OCI-LY1 (cell line): ENCODE results near the gene EID3.

Experiments used
- H2AFZ ChIP-seq: fragments of 200-600 bp; sonication (generic), shearing (Covaris generic); 2 replicates; pipeline ENCODE4 v1.6.0; 2014; ENCODE audit warnings: antibody characterized with exemption, mild to moderate bottlenecking, low read length
- H3F3A ChIP-seq: fragments of 200-600 bp; sonication (generic), shearing (Covaris generic); 2 replicates; pipeline ENCODE4 v1.6.0; 2014; ENCODE audit warnings: mild to moderate bottlenecking, antibody characterized with exemption, low read length, moderate library complexity; ENCODE audit not compliant: insufficient read depth
- H3K27ac ChIP-seq: fragments of 200-600 bp; sonication (generic); 2 replicates; pipeline ENCODE4 v1.5.1; 2014; ENCODE audit warnings: low read length, mixed run types, mild to moderate bottlenecking, low read depth; ENCODE audit not compliant: poor library complexity, severe bottlenecking
- H3K27me3 ChIP-seq: fragments of 200-600 bp; sonication (generic); 2 replicates; pipeline ENCODE4 v1.6.0; 2014; ENCODE audit warnings: antibody characterized with exemption, mild to moderate bottlenecking, low read length, moderate library complexity; ENCODE audit not compliant: insufficient read depth
- H3K36me3 ChIP-seq: fragments of 200-600 bp; sonication (generic); 2 replicates; pipeline ENCODE4 v1.6.1; 2014; ENCODE audit warnings: mild to moderate bottlenecking, antibody characterized with exemption, low read length, moderate library complexity, mixed read lengths; ENCODE audit not compliant: insufficient read depth
- H3K4me1 ChIP-seq: fragments of 200-600 bp; sonication (generic); 2 replicates; pipeline ENCODE4 v1.5.1; 2014; ENCODE audit warnings: mild to moderate bottlenecking, low read length, moderate library complexity; ENCODE audit not compliant: insufficient read depth, severe bottlenecking
- H3K4me2 ChIP-seq: fragments of 200-600 bp; sonication (generic), shearing (Covaris generic); 2 replicates; pipeline ENCODE4 v1.6.1; 2014; ENCODE audit warnings: low read length
- H3K4me3 ChIP-seq: fragments of 200-600 bp; sonication (generic); 2 replicates; pipeline ENCODE4 v1.5.1; 2014; ENCODE audit warnings: low read length, low read depth, mild to moderate bottlenecking, mixed read lengths; ENCODE audit not compliant: poor library complexity, severe bottlenecking
- H3K79me2 ChIP-seq: fragments of 200-600 bp; shearing (Covaris generic); 2 replicates; pipeline ENCODE4 v1.6.1; 2016; ENCODE audit warnings: mixed run types, low read length, mixed read lengths; ENCODE audit not compliant: insufficient read depth
- H3K9ac ChIP-seq: fragments of 200-600 bp; sonication (generic), shearing (Covaris generic); 2 replicates; pipeline ENCODE4 v1.6.1; 2014; ENCODE audit warnings: mild to moderate bottlenecking, low read length, mixed read lengths
- H3K9me2 ChIP-seq: fragments of 200-600 bp; sonication (generic), shearing (Covaris generic); 2 replicates; pipeline ENCODE4 v1.6.1; 2014; ENCODE audit warnings: low read depth, mild to moderate bottlenecking, low read length, mixed read lengths
- H3K9me3 ChIP-seq: fragments of 200-600 bp; shearing (Covaris generic); 2 replicates; pipeline ENCODE4 v1.6.1; 2014; ENCODE audit warnings: low read length, mixed read lengths
- H4K20me1 ChIP-seq: fragments of 200-600 bp; sonication (generic), shearing (Covaris generic); 2 replicates; pipeline ENCODE4 v1.6.0; 2016; ENCODE audit warnings: mild to moderate bottlenecking, low read length; ENCODE audit not compliant: insufficient read depth
- CTCF ChIP-seq: fragments of 200-600 bp; sonication (generic), shearing (Covaris generic); IDR thresholded peaks from 2 replicates; pipeline ENCODE4 v1.5.1; 2017; ENCODE audit warnings: mild to moderate bottlenecking, antibody characterized with exemption, low read length, moderate library complexity, mixed read lengths
- EZH2 ChIP-seq: fragments of 200-600 bp; sonication (generic), shearing (Covaris generic); IDR thresholded peaks from 2 replicates; pipeline ENCODE4 v1.8.0; 2017; ENCODE audit warnings: borderline replicate concordance, mixed run types, mild to moderate bottlenecking, antibody characterized with exemption, low read length, moderate library complexity, mixed read lengths

Gene EID3

DNA sequence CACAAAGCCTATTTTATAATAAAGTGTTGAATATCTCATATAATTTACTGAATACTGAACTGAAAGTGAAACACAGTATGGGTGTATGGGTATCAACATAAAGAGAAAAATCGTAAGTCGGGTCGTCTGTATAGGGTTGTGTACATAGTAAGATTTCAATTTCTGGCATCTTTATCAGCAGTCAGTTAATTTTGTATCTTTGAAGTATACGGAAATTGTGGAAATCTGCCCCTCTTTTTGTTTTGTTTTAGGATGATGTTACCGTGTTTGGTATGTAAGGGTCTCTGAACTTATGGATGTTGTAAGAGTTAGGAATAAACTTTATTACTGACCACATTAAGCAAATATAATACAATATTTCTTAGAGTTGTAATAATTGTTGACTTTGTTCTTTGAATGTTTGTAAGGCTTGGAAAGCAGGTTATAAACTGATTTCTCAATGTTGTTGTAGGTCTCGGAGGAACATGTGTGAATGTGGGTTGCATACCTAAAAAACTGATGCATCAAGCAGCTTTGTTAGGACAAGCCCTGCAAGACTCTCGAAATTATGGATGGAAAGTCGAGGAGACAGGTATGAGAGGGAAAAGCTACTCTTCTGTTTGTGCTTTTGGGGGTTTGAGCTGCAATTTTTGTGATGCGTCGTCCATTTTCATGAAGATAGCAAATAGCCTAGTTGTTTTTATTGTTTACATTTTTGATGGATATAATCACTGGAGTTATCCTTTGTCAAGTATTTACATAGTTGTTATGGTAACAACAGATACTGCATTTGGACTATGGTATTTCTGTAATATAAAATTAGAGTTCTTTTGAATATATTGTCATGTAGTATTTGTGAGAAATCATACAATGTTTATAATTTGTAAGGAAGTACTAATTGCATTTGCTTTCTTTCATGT lies 12.0 kb downstream of the EID3 start:
- no peaks in the 10 kb centered on the region for H4K20me1 ChIP-seq
- no peaks in the 10 kb centered on the region for H3K9me2 ChIP-seq
- H3K4me3 ChIP-seq = no peak overlapping the region
- no peaks in the 10 kb centered on the region for H3K4me1 ChIP-seq
- H3K27me3 ChIP-seq = no peaks in the 10 kb centered on the region
- H2AFZ ChIP-seq = no peak overlapping the region
- no peak overlapping the region for H3K9ac ChIP-seq
- H3K27ac ChIP-seq = no peak overlapping the region
- no peaks in the 10 kb centered on the region for H3F3A ChIP-seq
- 0 out of 2 replicates have a peak, but pooled peaks cover 5% of the 10 kb centered on the region for H3K79me2 ChIP-seq
- H3K4me2 ChIP-seq = no peak overlapping the region
- TF ChIP-seq CTCF (no peak), EZH2 (no peak)
- H3K9me3 ChIP-seq = no peaks in the 10 kb centered on the region
- peaks cover 89% of the 10 kb centered on the region for H3K36me3 ChIP-seq

DNA sequence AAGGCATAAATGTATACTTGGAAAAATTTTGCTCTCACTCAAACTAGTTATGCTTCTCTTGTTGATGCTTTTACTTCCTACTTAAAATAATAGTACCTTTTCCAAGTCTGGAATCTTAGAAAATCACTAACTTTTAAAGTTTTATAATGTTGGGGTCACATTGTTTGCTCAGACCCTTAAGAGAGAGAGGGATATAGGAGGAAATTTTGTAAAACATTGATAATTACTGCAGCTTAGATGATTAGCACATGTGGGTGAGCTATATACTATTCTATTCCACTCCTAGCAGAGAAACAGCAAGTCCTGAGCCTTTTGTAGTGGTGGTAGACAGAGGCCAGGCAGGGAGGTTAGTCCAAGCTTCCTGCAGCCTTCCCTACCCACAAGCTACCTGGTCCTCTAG lies 13.4 kb downstream of the EID3 start:
- peaks cover 94% of the 10 kb centered on the region for H3K36me3 ChIP-seq
- no peak overlapping the region for H3K9ac ChIP-seq
- no peak overlapping the region for H3K4me3 ChIP-seq
- no peak overlapping the region for H2AFZ ChIP-seq
- no peak overlapping the region for H3K4me2 ChIP-seq
- no peaks in the 10 kb centered on the region for H3K9me3 ChIP-seq
- H3K79me2 ChIP-seq = no peaks in the 10 kb centered on the region
- no peaks in the 10 kb centered on the region for H3F3A ChIP-seq
- no peaks in the 10 kb centered on the region for H3K9me2 ChIP-seq
- TF ChIP-seq CTCF (no peak), EZH2 (no peak)
- no peak overlapping the region for H3K27ac ChIP-seq
- no peaks in the 10 kb centered on the region for H3K4me1 ChIP-seq
- no peaks in the 10 kb centered on the region for H3K27me3 ChIP-seq
- no peaks in the 10 kb centered on the region for H4K20me1 ChIP-seq

DNA sequence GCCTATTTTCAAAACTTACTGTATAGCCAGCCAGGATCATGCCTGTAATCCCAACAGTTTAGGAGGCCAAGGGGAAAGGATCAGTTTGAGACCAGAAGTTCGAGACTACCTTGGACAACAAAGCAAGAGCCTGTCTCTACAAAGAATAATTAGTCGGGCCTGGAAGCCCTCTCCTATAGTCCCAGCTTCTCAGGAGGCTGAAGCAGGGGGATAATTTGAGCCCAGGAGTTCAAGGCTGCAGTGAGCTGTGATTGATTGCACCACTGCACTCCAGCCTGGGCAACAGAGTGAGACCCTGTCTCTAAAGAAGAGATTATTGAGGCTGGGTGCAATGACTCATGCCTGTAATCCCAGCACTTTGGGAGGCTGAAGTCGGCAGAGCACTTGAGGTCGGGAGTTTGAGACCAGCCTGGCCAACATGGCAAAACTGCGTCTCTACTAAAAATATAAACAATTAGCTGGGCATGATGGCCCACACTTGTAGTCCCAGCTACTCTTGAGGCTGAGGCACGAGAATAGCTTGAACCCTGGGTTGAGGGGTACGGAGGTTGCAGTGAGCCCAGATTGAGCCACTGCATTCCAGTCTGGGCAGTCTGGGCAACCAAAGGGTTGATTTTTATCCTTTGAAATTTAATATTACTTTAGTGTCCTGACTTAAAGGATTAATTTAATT lies 14.1 kb downstream of the EID3 start:
- H3K4me2 ChIP-seq = no peak overlapping the region
- H3K4me3 ChIP-seq = no peak overlapping the region
- H3K27ac ChIP-seq = no peak overlapping the region
- TF ChIP-seq EZH2 (no peak), CTCF (no peak)
- no peaks in the 10 kb centered on the region for H3K27me3 ChIP-seq
- H3F3A ChIP-seq = no peaks in the 10 kb centered on the region
- H3K4me1 ChIP-seq = no peaks in the 10 kb centered on the region
- H3K9me3 ChIP-seq = no peaks in the 10 kb centered on the region
- peaks cover 93% of the 10 kb centered on the region for H3K36me3 ChIP-seq
- no peaks in the 10 kb centered on the region for H3K79me2 ChIP-seq
- H3K9me2 ChIP-seq = no peaks in the 10 kb centered on the region
- no peak overlapping the region for H3K9ac ChIP-seq
- H2AFZ ChIP-seq = no peak overlapping the region
- no peaks in the 10 kb centered on the region for H4K20me1 ChIP-seq
